Activated T-helper 1 cell treated with anti-CD3 and anti-CD28 coated beads, Interleukin-12 subunit alpha, Interleukin-12 subunit beta, Interleukin-2, Interleukin-4 antibody, amounts not matched to agents 30 ng/mL and 10 ng/mL and 1 ng/mL, durations not matched to agents 14 hours and 24 hours and 36 hours (primary cell): Measurements from ENCODE around the gene SDSL. TPM values are rescaled to one million over a fixed set of nuclear protein-coding genes. Genes with fewer than 3 reads are reported as not detected.
A peak's percentile ranks its signal among the peaks of the same experiment; 100 is the strongest.

ENCODE experiments used
- DNase-seq: peaks from one replicate; pipeline ENCODE4 v3.0.0; 2021; ENCODE audit warnings: low spot score
- H3K27ac Mint-ChIP-seq: one replicate; pipeline ENCODE4 v1.8.0; 2021; ENCODE audit warnings: mild to moderate bottlenecking, mixed read lengths
- H3K27me3 Mint-ChIP-seq: one replicate; pipeline ENCODE4 v1.8.0; 2022; ENCODE audit warnings: mild to moderate bottlenecking, moderate library complexity, mixed read lengths; ENCODE audit not compliant: insufficient read depth
- H3K36me3 Mint-ChIP-seq: one replicate; pipeline ENCODE4 v1.8.0; 2021; ENCODE audit warnings: low read depth, mixed read lengths
- H3K4me1 Mint-ChIP-seq: one replicate; pipeline ENCODE4 v1.8.0; 2021; ENCODE audit warnings: low read depth, mixed read lengths
- H3K4me3 Mint-ChIP-seq: one replicate; pipeline ENCODE4 v1.8.0; 2021; ENCODE audit warnings: mild to moderate bottlenecking, moderate library complexity, mixed read lengths
- H3K9me3 Mint-ChIP-seq: one replicate; pipeline ENCODE4 v1.8.0; 2021; ENCODE audit warnings: mixed read lengths
- intact Hi-C: fragments of 100-400 bp; cut with micrococcal nuclease; formaldehyde crosslinking; loops from one replicate; pipeline ENCODE4 v1.15.1; 2024
- total RNA-seq: library from RNA; stranded (reverse); gene quantifications from 2 replicates; pipeline ENCODE4 v1.2.3, GENCODE V29; 2022

Gene SDSL
- total RNA-seq, 1 donor from 2014 or later = 0.52 TPM

DNA sequence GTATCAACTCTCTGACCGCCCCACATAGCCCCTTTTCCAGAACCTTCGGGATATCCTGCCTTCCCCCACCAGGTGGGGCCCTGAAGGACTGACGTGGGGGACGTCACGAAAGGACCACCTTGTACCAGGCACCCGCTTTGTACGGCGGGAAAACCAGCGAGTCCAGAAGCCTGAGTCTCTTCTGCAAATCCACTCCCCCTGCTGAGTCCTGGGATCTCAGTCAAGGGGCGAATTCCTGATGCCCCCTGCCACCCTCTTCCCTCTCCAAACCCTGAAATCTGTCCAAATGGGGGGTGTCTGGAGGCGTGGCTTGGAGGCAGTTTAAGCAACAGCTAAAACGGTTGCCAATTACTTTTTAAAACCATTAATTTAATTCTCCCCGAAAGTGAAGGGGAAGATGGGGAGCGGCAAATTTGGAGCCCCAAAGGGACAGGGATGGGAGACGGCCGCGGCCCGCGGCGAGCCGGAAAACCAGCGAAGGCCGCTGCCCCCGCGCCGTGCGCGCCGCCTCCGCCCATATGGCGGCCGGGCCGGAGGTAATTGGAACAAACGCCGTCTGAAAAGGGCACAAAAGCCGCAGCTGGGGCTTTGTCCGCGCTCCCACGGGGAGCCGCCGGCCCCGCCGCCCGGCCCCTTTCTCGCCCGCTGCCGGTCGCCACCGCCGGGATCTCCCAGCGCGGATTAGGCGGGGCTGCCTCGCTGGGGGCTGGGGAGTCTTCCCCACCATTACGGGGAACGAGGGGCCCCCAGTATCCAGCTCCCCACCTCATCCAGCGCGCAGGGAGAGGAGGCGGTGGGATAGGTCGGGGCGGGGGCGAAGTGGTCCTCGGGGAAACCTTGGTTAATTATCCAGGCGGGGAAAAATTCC is 42.9 kb downstream of the SDSL start:
- no peaks in the 10 kb centered on the region for H3K9me3 Mint-ChIP-seq
- intact Hi-C loops = loop anchor here (5.0 kb wide), 3 partner anchors 937 to 1202 kb away; no protein-coding TSS in a partner anchor
- peaks cover 59% of the 10 kb centered on the region for H3K27me3 Mint-ChIP-seq
- DNase-seq = no peak
- H3K4me1 Mint-ChIP-seq = peaks cover 11% of the 10 kb centered on the region
- peaks cover 2% of the 10 kb centered on the region for H3K36me3 Mint-ChIP-seq
- H3K4me3 Mint-ChIP-seq = no peak overlapping the region
- no peak overlapping the region for H3K27ac Mint-ChIP-seq

DNA sequence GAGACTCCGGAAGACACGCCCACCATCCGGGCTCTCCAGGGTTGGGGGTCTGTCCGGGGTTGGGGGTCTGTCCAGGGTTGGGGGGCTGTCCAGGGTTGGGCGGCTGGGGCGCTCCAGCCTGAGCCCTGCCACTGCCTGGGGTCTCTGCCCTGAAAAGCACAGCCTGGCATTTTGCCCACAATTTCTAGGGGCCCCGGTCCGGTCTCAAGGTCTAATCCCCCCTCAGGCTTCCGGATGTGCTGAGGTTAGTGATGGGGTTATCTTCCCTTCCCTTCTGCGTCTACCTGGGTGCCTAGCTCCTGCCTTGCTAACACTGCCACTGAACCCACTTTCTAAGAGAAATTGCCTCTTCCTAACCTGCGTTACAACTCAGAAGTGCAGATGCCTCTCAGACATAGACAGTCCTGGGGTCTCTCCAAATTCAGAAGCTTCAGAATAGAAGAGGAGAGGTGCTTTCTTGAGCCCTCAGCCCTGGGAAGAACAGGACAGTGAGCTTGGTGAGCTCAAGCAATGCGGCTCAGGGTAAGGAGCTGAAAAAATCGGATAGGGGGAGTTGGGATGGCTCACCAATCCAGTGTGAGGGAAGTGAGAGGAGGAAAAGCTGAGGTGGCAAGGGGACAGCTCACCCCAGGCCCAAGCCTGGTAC is 43.8 kb downstream of the SDSL start:
- intact Hi-C loops = loop anchor here (5.0 kb wide), 2 partner anchors 936 to 1201 kb away; no protein-coding TSS in a partner anchor
- Mint-ChIP-seq H3K27ac (peak overlapping the region; percentile 64), H3K4me1 (peaks cover 11% of the 10 kb centered on the region)

DNA sequence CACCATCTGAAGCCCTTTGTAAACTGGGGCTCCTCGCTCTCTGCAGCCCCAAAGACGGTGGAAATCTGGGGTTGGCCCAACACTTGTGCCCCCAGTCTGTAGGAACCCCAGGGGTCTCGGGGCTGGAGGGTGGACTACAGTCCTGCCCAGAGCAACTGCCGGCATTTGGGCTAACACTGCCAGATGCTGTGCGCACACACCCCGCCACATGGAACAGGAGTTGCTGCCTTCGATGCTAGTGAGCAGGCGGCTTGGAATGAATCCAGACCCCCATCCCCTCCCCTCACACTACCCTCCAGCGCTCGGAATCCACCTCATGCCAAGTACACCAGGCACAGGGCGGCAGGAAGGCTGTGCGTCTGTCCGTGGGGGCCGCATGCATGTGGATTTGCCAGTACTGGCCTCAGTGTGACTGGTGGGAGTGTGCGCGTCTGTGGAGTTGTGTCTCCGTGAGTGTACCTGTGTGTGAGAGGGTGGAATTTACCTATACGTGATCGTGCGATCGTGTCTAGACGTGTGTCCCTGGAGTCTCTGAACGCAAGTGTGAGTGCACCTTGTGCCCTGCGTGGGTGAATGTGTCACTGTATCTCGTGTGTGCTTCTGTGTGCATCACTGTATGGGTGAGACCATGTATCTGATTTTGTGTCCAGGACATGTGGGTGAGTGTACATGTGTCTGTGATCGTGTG is 44.4 kb downstream of the SDSL start:
- Mint-ChIP-seq H3K27ac (peak overlapping the region; percentile 70), H3K9me3 (no peaks in the 10 kb centered on the region), H3K27me3 (peaks cover 57% of the 10 kb centered on the region), H3K36me3 (peaks cover 2% of the 10 kb centered on the region), H3K4me3 (peak overlapping the region; percentile 13), H3K4me1 (peaks cover 11% of the 10 kb centered on the region)
- no peak for DNase-seq
- intact Hi-C loops = loop anchor here (5.0 kb wide), 2 partner anchors 936 to 1201 kb away; no protein-coding TSS in a partner anchor

More for the DNA sequence above, 43.8 kb downstream of the SDSL start:
- peaks cover 2% of the 10 kb centered on the region for H3K36me3 Mint-ChIP-seq
- H3K27me3 Mint-ChIP-seq = peaks cover 62% of the 10 kb centered on the region
- H3K9me3 Mint-ChIP-seq = no peaks in the 10 kb centered on the region
- no peak overlapping the region for H3K4me3 Mint-ChIP-seq
- no peak for DNase-seq

DNA sequence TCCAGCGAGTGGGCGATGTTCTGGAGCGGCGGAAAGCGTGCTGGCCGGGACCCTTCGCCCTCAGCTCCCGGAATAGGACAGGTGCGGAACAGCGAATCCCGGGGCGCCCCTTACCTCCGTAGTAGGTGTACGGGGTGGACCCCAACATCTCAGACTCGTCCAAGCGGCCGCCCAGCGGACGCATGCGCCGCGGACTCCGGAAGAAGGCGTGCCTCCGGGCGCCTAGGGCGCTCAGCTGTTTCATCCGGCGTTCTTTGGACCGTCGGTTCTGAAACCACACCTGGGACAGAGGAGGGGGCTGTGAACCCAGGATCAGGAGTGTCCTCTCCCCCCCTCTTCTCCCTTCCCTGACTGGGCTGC is 44.9 kb downstream of the SDSL start:
- no peak for DNase-seq
- H3K36me3 Mint-ChIP-seq = peaks cover 2% of the 10 kb centered on the region
- H3K9me3 Mint-ChIP-seq = no peaks in the 10 kb centered on the region
- intact Hi-C loops = loop anchor here (5.0 kb wide), 2 partner anchors 935 to 1200 kb away; no protein-coding TSS in a partner anchor
- peaks cover 11% of the 10 kb centered on the region for H3K4me1 Mint-ChIP-seq
- peaks cover 57% of the 10 kb centered on the region for H3K27me3 Mint-ChIP-seq
- peak overlapping the region; percentile 70 for H3K27ac Mint-ChIP-seq
- peak overlapping the region; percentile 13 for H3K4me3 Mint-ChIP-seq

- Mint-ChIP-seq H3K4me3 (no peak overlapping the region), H3K9me3 (no peaks in the 10 kb centered on the region)
Observed at GRCh38 chr12:113467502-113468364, 45.6 kb downstream of the SDSL start.

GRCh38 chr12:113468365-113469223 is 46.4 kb downstream of the SDSL start:
- H3K27ac Mint-ChIP-seq = no peak overlapping the region
- peaks cover 63% of the 10 kb centered on the region for H3K27me3 Mint-ChIP-seq
- intact Hi-C loops = loop anchor here (5.0 kb wide), 2 partner anchors 934 to 1199 kb away; no protein-coding TSS in a partner anchor
- H3K4me1 Mint-ChIP-seq = peaks cover 5% of the 10 kb centered on the region
- H3K9me3 Mint-ChIP-seq = no peaks in the 10 kb centered on the region
- peaks cover 4% of the 10 kb centered on the region for H3K36me3 Mint-ChIP-seq
- no peak for DNase-seq
- no peak overlapping the region for H3K4me3 Mint-ChIP-seq

More at GRCh38 chr12:113467502-113468364, 45.6 kb downstream of the SDSL start:
- no peak for DNase-seq
- no peak overlapping the region for H3K27ac Mint-ChIP-seq
- intact Hi-C loops = loop anchor here (5.0 kb wide), 2 partner anchors 935 to 1200 kb away; no protein-coding TSS in a partner anchor
- H3K4me1 Mint-ChIP-seq = peaks cover 6% of the 10 kb centered on the region
- peaks cover 2% of the 10 kb centered on the region for H3K36me3 Mint-ChIP-seq
- peaks cover 58% of the 10 kb centered on the region for H3K27me3 Mint-ChIP-seq

DNA sequence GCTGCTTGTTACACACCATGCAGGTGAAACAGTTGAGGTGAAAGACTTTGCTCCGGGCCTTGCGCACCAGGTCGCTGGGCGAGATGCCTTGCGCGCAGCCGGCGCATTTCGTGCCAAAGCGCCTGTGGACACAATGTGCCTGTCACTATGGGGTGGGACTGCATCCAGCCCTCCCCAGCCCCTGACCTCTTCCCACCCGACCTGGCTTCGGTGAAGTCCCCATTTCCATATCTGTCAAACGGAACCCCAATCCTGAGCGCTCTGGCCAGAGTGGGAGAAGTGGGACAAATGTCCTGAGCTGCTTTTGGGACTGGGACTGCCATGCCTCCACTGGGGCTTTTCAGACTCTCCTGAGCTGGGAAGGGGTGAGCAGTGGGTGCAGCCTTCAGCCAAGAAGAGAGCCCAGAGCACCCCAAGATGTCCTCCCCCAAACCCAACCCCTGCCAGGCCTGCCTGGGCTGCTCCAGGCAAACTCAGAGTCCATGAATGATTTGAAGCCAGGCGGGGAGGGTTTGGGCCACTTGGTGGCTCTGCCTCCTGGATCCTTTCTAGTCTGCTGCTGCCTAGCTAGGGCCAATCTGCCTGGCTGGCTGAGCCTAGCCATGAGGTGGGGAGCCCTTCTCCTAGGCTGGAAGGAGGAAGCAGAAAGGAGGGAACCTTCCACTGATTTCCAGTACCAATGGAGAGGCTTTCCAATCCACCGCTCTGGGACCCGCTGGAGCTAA is 47.2 kb downstream of the SDSL start:
- DNase-seq = no peak
- H3K4me1 Mint-ChIP-seq = peaks cover 4% of the 10 kb centered on the region
- peaks cover 64% of the 10 kb centered on the region for H3K27me3 Mint-ChIP-seq
- no peak overlapping the region for H3K4me3 Mint-ChIP-seq
- peaks cover 4% of the 10 kb centered on the region for H3K36me3 Mint-ChIP-seq
- H3K27ac Mint-ChIP-seq = no peak overlapping the region
- intact Hi-C loops = loop anchor here (5.0 kb wide), 2 partner anchors 933 to 1198 kb away; no protein-coding TSS in a partner anchor
- H3K9me3 Mint-ChIP-seq = no peaks in the 10 kb centered on the region

GRCh38 chr12:113469949-113470743 is 48.0 kb downstream of the SDSL start:
- Mint-ChIP-seq H3K27ac (no peak overlapping the region), H3K36me3 (peaks cover 6% of the 10 kb centered on the region), H3K4me3 (no peak overlapping the region), H3K4me1 (peaks cover 6% of the 10 kb centered on the region), H3K9me3 (no peaks in the 10 kb centered on the region), H3K27me3 (peaks cover 66% of the 10 kb centered on the region)
- intact Hi-C loops = loop anchor here (5.0 kb wide), 4 partner anchors 932 to 1212 kb away; partner anchors contain the start of gene TBX3
- DNase-seq = no peak

- Mint-ChIP-seq H3K4me1 (peaks cover 6% of the 10 kb centered on the region), H3K27ac (no peak overlapping the region), H3K9me3 (no peaks in the 10 kb centered on the region), H3K36me3 (peaks cover 6% of the 10 kb centered on the region), H3K4me3 (no peak overlapping the region), H3K27me3 (peaks cover 72% of the 10 kb centered on the region)
- intact Hi-C loops = loop anchor here (5.0 kb wide), 2 partner anchors 971 to 1211 kb away; partner anchors contain the start of gene TBX3
- DNase-seq = no peak
Observed at GRCh38 chr12:113470871-113471618, 48.9 kb downstream of the SDSL start.
